ENCODE data around the gene ABITRAM. TPM values are rescaled to one million over a fixed set of nuclear protein-coding genes. Genes with fewer than 3 reads are reported as not detected.
"Not testable (repeated sequence)": the region's sequence is repeated elsewhere in the genome, so short reads cannot be mapped to it uniquely, and the experiment has no call there.

ABITRAM gene
- 10 to 100 TPM; 13.2 to 26.8 (median 19.1) TPM for polyA plus RNA-seq
- long read RNA-seq, donor 1, transcript FAM206A-201 (6 exons, 2,134 nt), result major isoform, 11 of 12 reads
- long read RNA-seq, donor 1, partial matches to known transcripts, result 0 of 12 reads
- long read RNA-seq, donor 1, other reads (novel, unspliced or antisense), result 0 of 12 reads
- long read RNA-seq, donor 2, transcript FAM206A-201 (6 exons, 2,134 nt), result major isoform, 5 of 7 reads
- long read RNA-seq, donor 2, partial matches to known transcripts, result 0 of 7 reads
- long read RNA-seq, donor 2, other reads (novel, unspliced or antisense), result 0 of 7 reads
- long read RNA-seq, donor 3, partial matches to known transcripts, result 0 of 4 reads
- long read RNA-seq, donor 3, other reads (novel, unspliced or antisense), result 0 of 4 reads
- long read RNA-seq, donor 4, partial matches to known transcripts, result 0 of 2 reads
- long read RNA-seq, donor 4, other reads (novel, unspliced or antisense), result 0 of 2 reads
- long read RNA-seq, donor 5, partial matches to known transcripts, result 0 of 2 reads
- long read RNA-seq, donor 5, other reads (novel, unspliced or antisense), result 0 of 2 reads
- long read RNA-seq, donor 6, transcript FAM206A-201 (6 exons, 2,134 nt), result major isoform, 6 of 24 reads
- long read RNA-seq, donor 6, partial matches to known transcripts, result 18 of 24 reads
- long read RNA-seq, donor 6, other reads (novel, unspliced or antisense), result 0 of 24 reads
- long read RNA-seq, donor 7, transcript FAM206A-201 (6 exons, 2,134 nt), result major isoform, 13 of 376 reads
- long read RNA-seq, donor 7, partial matches to known transcripts, result 342 of 376 reads
- long read RNA-seq, donor 7, other reads (novel, unspliced or antisense), result 21 of 376 reads
- long read RNA-seq, donor 8, result 0 reads
- long read RNA-seq, donor 9, partial matches to known transcripts, result 0 of 3 reads
- long read RNA-seq, donor 9, other reads (novel, unspliced or antisense), result 0 of 3 reads
- long read RNA-seq, donor 10, transcript FAM206A-201 (6 exons, 2,134 nt), result major isoform, 8 of 72 reads
- long read RNA-seq, donor 10, partial matches to known transcripts, result 55 of 72 reads
- long read RNA-seq, donor 10, other reads (novel, unspliced or antisense), result 8 of 72 reads

- Histone ChIP-seq H3K4me1 (ENCODE audit: control insufficient read depth in 3 of 3, insufficient read depth in 2 of 3, low read depth in 1 of 3, low read length in 2 of 3) (peaks cover 0 to 8% (median 4%) of the 10 kb centered on the region in 3 donors), H3K4me3 (ENCODE audit: low read depth in 1 of 3, low read length in 3 of 3) (peak within 1 kb of the TSS; percentile 86 to 94 (median 88)), H3K9me3 (ENCODE audit: control insufficient read depth in 2 of 2, insufficient read depth in 1 of 2, low read depth in 1 of 2, low read length in 1 of 2) (no peaks in the 10 kb centered on the region), H3K36me3 (ENCODE audit: control insufficient read depth in 3 of 3, insufficient read depth in 2 of 3, low read depth in 1 of 3, low read length in 3 of 3) (peaks cover 0 to 6% (median under 1%) of the 10 kb centered on the region in 3 donors), H3K27me3 (ENCODE audit: control insufficient read depth in 3 of 3, insufficient read depth in 3 of 3, low read length in 3 of 3) (no peaks in the 10 kb centered on the region), H3K27ac (ENCODE audit: low read depth in 1 of 3, low read length in 2 of 3) (peak within 1 kb of the TSS; percentile 88 to 98 (median 98))
- 0% methylated on average over 32 to 47 of the region's 47 CpGs for WGBS, 3 donors
- FAIRE-seq (no peak), DNase-seq (peak; percentile 84 to 93)
These were observed at the start of gene ABITRAM for GRCh38 chr9:108934323-108934893. Gene ABITRAM (plus strand): TSS chr9:108934400. CDS start chr9:108934487, 87 bp downstream.

GRCh38 chr9:108884701-108885100 lies 49.5 kb upstream of the ABITRAM start:
- Histone ChIP-seq H3K27me3 (ENCODE audit: control insufficient read depth in 3 of 3, insufficient read depth in 3 of 3, low read length in 3 of 3) (no peaks in the 10 kb centered on the region), H3K27ac (ENCODE audit: low read depth in 1 of 3, low read length in 2 of 3) (no peak overlapping the region), H3K36me3 (ENCODE audit: control insufficient read depth in 3 of 3, insufficient read depth in 2 of 3, low read depth in 1 of 3, low read length in 3 of 3) (peaks cover 6 to 13% (median 9%) of the 10 kb centered on the region in 3 donors), H3K4me1 (ENCODE audit: control insufficient read depth in 3 of 3, insufficient read depth in 2 of 3, low read depth in 1 of 3, low read length in 2 of 3) (peaks cover 0 to 17% (median 8%) of the 10 kb centered on the region in 3 donors), H3K9me3 (ENCODE audit: control insufficient read depth in 2 of 2, insufficient read depth in 1 of 2, low read depth in 1 of 2, low read length in 1 of 2) (no peaks in the 10 kb centered on the region), H3K4me3 (ENCODE audit: low read depth in 1 of 3, low read length in 3 of 3) (no peak overlapping the region)
- DNase-seq (no peak), FAIRE-seq (no peak)
- 88 to 93% (median 90%) methylated on average over 3 of the region's 3 CpGs for WGBS, 3 donors

GRCh38 chr9:108885643-108886348 lies 48.4 kb upstream of the ABITRAM start:
- FAIRE-seq (no peak), DNase-seq (peak; percentile 69 to 97)
- 20 to 67% (median 27%) methylated on average over 1 of the region's 1 CpG for WGBS, 3 donors
- Histone ChIP-seq H3K27ac (ENCODE audit: low read depth in 1 of 3, low read length in 2 of 3) (peak overlapping the region in 1 of 3 donors; percentile 81), H3K4me1 (ENCODE audit: control insufficient read depth in 3 of 3, insufficient read depth in 2 of 3, low read depth in 1 of 3, low read length in 2 of 3) (peaks cover 0 to 17% (median 8%) of the 10 kb centered on the region in 3 donors), H3K27me3 (ENCODE audit: control insufficient read depth in 3 of 3, insufficient read depth in 3 of 3, low read length in 3 of 3) (no peaks in the 10 kb centered on the region), H3K4me3 (ENCODE audit: low read depth in 1 of 3, low read length in 3 of 3) (no peak overlapping the region), H3K9me3 (ENCODE audit: control insufficient read depth in 2 of 2, insufficient read depth in 1 of 2, low read depth in 1 of 2, low read length in 1 of 2) (no peaks in the 10 kb centered on the region), H3K36me3 (ENCODE audit: control insufficient read depth in 3 of 3, insufficient read depth in 2 of 3, low read depth in 1 of 3, low read length in 3 of 3) (peaks cover 6 to 15% (median 7%) of the 10 kb centered on the region in 3 donors)

GRCh38 chr9:108886594-108887271 lies 47.5 kb upstream of the ABITRAM start:
- not testable (repeated sequence) for H3K4me3 ChIP-seq (ENCODE audit: low read depth in 1 of 3, low read length in 3 of 3); H3K27me3 ChIP-seq (ENCODE audit: control insufficient read depth in 3 of 3, insufficient read depth in 3 of 3, low read length in 3 of 3); H3K9me3 ChIP-seq (ENCODE audit: control insufficient read depth in 2 of 2, insufficient read depth in 1 of 2, low read depth in 1 of 2, low read length in 1 of 2); FAIRE-seq; DNase-seq
- Histone ChIP-seq H3K36me3 (ENCODE audit: control insufficient read depth in 3 of 3, insufficient read depth in 2 of 3, low read depth in 1 of 3, low read length in 3 of 3) (peaks cover 8 to 21% (median 8%) of the 10 kb centered on the region in 3 donors), H3K27ac (ENCODE audit: low read depth in 1 of 3, low read length in 2 of 3) (peak overlapping the region in 1 of 3 donors; percentile 78), H3K4me1 (ENCODE audit: control insufficient read depth in 3 of 3, insufficient read depth in 2 of 3, low read depth in 1 of 3, low read length in 2 of 3) (peaks cover 0 to 17% (median 8%) of the 10 kb centered on the region in 3 donors)
- WGBS, 3 donors, result 91 to 94% (median 91%) methylated on average over 3 of the region's 3 CpGs

GRCh38 chr9:108889649-108890067 lies 44.5 kb upstream of the ABITRAM start:
- Histone ChIP-seq H3K4me3 (ENCODE audit: low read depth in 1 of 3, low read length in 3 of 3) (no peak overlapping the region), H3K4me1 (ENCODE audit: control insufficient read depth in 3 of 3, insufficient read depth in 2 of 3, low read depth in 1 of 3, low read length in 2 of 3) (peaks cover 0 to 17% (median 8%) of the 10 kb centered on the region in 3 donors), H3K27me3 (ENCODE audit: control insufficient read depth in 3 of 3, insufficient read depth in 3 of 3, low read length in 3 of 3) (no peaks in the 10 kb centered on the region), H3K36me3 (ENCODE audit: control insufficient read depth in 3 of 3, insufficient read depth in 2 of 3, low read depth in 1 of 3, low read length in 3 of 3) (peaks cover 15 to 28% (median 16%) of the 10 kb centered on the region in 3 donors), H3K27ac (ENCODE audit: low read depth in 1 of 3, low read length in 2 of 3) (no peak overlapping the region), H3K9me3 (ENCODE audit: control insufficient read depth in 2 of 2, insufficient read depth in 1 of 2, low read depth in 1 of 2, low read length in 1 of 2) (no peaks in the 10 kb centered on the region)
- DNase-seq (no peak), FAIRE-seq (no peak)
- WGBS, 3 donors, result 91 to 95% (median 93%) methylated on average over 4 of the region's 4 CpGs

- FAIRE-seq (no peak), DNase-seq (no peak)
- Histone ChIP-seq H3K4me3 (ENCODE audit: low read depth in 1 of 3, low read length in 3 of 3) (no peak overlapping the region), H3K4me1 (ENCODE audit: control insufficient read depth in 3 of 3, insufficient read depth in 2 of 3, low read depth in 1 of 3, low read length in 2 of 3) (no peaks in the 10 kb centered on the region), H3K9me3 (ENCODE audit: control insufficient read depth in 2 of 2, insufficient read depth in 1 of 2, low read depth in 1 of 2, low read length in 1 of 2) (no peaks in the 10 kb centered on the region), H3K27me3 (ENCODE audit: control insufficient read depth in 3 of 3, insufficient read depth in 3 of 3, low read length in 3 of 3) (no peaks in the 10 kb centered on the region), H3K36me3 (ENCODE audit: control insufficient read depth in 3 of 3, insufficient read depth in 2 of 3, low read depth in 1 of 3, low read length in 3 of 3) (peaks cover 21 to 39% (median 26%) of the 10 kb centered on the region in 3 donors), H3K27ac (ENCODE audit: low read depth in 1 of 3, low read length in 2 of 3) (no peak overlapping the region)
- WGBS, 3 donors, result 89 to 90% (median 89%) methylated on average over 4 of the region's 4 CpGs
These were observed 39.8 kb upstream of the ABITRAM start for GRCh38 chr9:108894225-108894997.
